ENCODE measurements around the gene LAMA2.

DNA sequence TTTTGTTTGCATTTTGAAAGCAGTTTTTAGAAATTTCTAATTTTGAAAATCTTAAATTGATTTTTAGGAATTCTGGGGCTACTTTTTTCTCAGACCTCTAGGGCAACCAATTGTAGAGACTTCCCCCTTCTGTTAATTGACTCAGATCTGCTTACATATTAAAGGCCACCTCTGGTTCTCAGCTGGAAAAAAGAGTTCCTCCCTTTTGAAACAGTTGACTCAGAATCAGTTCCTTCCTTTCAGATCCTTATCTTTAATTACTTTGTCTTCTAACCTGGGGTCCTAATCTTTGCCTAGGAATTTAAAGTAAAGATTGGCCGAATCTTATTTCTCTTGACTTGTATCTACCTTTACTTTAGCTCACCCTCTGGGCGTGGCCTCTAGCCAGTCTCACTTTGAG lies 146.8 kb downstream of the LAMA2 start:
- TF ChIP-seq EZH2 (IDR thresholded peaks at IDR 0.05; ENCODE audit: low read depth, unreplicated experiment) (no peak), EZH2phosphoT487 (IDR thresholded peaks at IDR 0.05; ENCODE audit: unreplicated experiment) (no peak), POLR2AphosphoS5 (IDR thresholded peaks at IDR 0.05; ENCODE audit: low read depth) (no peak), CREB1 (CRISPR knock-in tag; IDR thresholded peaks at IDR 0.05; ENCODE audit: low read depth) (no peak), ZNF114 (CRISPR knock-in tag; IDR thresholded peaks at IDR 0.05) (no peak), JUNB (IDR thresholded peaks at IDR 0.05; ENCODE audit: unreplicated experiment) (no peak), ZNF331 (CRISPR knock-in tag; IDR thresholded peaks at IDR 0.05; ENCODE audit: low read depth) (no peak)
- TF ChIP-seq, protein P1, sequence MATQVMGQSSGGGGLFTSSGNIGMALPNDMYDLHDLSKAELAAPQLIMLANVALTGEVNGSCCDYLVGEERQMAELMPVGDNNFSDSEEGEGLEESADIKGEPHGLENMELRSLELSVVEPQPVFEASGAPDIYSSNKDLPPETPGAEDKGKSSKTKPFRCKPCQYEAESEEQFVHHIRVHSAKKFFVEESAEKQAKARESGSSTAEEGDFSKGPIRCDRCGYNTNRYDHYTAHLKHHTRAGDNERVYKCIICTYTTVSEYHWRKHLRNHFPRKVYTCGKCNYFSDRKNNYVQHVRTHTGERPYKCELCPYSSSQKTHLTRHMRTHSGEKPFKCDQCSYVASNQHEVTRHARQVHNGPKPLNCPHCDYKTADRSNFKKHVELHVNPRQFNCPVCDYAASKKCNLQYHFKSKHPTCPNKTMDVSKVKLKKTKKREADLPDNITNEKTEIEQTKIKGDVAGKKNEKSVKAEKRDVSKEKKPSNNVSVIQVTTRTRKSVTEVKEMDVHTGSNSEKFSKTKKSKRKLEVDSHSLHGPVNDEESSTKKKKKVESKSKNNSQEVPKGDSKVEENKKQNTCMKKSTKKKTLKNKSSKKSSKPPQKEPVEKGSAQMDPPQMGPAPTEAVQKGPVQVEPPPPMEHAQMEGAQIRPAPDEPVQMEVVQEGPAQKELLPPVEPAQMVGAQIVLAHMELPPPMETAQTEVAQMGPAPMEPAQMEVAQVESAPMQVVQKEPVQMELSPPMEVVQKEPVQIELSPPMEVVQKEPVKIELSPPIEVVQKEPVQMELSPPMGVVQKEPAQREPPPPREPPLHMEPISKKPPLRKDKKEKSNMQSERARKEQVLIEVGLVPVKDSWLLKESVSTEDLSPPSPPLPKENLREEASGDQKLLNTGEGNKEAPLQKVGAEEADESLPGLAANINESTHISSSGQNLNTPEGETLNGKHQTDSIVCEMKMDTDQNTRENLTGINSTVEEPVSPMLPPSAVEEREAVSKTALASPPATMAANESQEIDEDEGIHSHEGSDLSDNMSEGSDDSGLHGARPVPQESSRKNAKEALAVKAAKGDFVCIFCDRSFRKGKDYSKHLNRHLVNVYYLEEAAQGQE (IDR thresholded peaks at IDR 0.05; ENCODE audit: unreplicated experiment) = no peak
- TF ChIP-seq, protein P2, sequence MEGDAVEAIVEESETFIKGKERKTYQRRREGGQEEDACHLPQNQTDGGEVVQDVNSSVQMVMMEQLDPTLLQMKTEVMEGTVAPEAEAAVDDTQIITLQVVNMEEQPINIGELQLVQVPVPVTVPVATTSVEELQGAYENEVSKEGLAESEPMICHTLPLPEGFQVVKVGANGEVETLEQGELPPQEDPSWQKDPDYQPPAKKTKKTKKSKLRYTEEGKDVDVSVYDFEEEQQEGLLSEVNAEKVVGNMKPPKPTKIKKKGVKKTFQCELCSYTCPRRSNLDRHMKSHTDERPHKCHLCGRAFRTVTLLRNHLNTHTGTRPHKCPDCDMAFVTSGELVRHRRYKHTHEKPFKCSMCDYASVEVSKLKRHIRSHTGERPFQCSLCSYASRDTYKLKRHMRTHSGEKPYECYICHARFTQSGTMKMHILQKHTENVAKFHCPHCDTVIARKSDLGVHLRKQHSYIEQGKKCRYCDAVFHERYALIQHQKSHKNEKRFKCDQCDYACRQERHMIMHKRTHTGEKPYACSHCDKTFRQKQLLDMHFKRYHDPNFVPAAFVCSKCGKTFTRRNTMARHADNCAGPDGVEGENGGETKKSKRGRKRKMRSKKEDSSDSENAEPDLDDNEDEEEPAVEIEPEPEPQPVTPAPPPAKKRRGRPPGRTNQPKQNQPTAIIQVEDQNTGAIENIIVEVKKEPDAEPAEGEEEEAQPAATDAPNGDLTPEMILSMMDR (conservative IDR thresholded peaks at IDR 0.05; ENCODE audit: low read depth in 2 of 2) = no peak
- TF ChIP-seq, protein P3, sequence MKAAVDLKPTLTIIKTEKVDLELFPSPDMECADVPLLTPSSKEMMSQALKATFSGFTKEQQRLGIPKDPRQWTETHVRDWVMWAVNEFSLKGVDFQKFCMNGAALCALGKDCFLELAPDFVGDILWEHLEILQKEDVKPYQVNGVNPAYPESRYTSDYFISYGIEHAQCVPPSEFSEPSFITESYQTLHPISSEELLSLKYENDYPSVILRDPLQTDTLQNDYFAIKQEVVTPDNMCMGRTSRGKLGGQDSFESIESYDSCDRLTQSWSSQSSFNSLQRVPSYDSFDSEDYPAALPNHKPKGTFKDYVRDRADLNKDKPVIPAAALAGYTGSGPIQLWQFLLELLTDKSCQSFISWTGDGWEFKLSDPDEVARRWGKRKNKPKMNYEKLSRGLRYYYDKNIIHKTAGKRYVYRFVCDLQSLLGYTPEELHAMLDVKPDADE (IDR thresholded peaks at IDR 0.05) = no peak
